Measurements from ENCODE around the gene UBE2E3. TPM values are rescaled to one million over a fixed set of nuclear protein-coding genes. Genes with fewer than 3 reads are reported as not detected.
A peak's percentile ranks its signal among the peaks of the same experiment; 100 is the strongest.

The UBE2E3 gene
- total RNA-seq, 1 experiment from 2014 or later = 180 TPM

- H3K27me3 ChIP-seq (ENCODE audit: insufficient read depth, low read depth) = no peaks in the 10 kb centered on the region
- no peak overlapping the region for H3K27ac ChIP-seq
- ChIA-PET POLR2A (ENCODE audit: unreplicated experiment) (no interaction called here), CTCF (no interaction called here)
- peaks cover 18% of the 10 kb centered on the region for H3K9me3 ChIP-seq (ENCODE audit: insufficient read depth, low read depth)
- H2AFZ ChIP-seq = no peak overlapping the region
- H3K36me3 ChIP-seq (ENCODE audit: low read depth) = no peaks in the 10 kb centered on the region
- BruUV-seq (replicated peaks) = no TSS peak
- H4K20me1 ChIP-seq (ENCODE audit: insufficient read depth) = no peaks in the 10 kb centered on the region
- no peaks in the 10 kb centered on the region for H3F3A ChIP-seq (ENCODE audit: insufficient read depth, low read depth)
- H3K9me2 ChIP-seq (ENCODE audit: insufficient read depth) = no peaks in the 10 kb centered on the region
- TF ChIP-seq CTCF (conservative IDR thresholded peaks at IDR 0.05) (no peak), EZH2 (IDR thresholded peaks at IDR 0.05; ENCODE audit: low read depth) (no peak)
- H3K4me3 ChIP-seq = no peak overlapping the region
- intact Hi-C loops (cut with micrococcal nuclease; ENCODE audit: unreplicated experiment) = no loop called here
- no peaks in the 10 kb centered on the region for H3K79me2 ChIP-seq (ENCODE audit: low read depth)
- DNase-seq = no peak
- H3K4me2 ChIP-seq = no peak overlapping the region
- H3K4me1 ChIP-seq (replicated peaks; ENCODE audit: insufficient read depth) = no peaks in the 10 kb centered on the region
Measured at GRCh38 chr2:181095486-181095885, 115.1 kb downstream of the UBE2E3 start.

GRCh38 chr2:181103659-181104058 lies 123.3 kb downstream of the UBE2E3 start:
- Histone ChIP-seq H3K4me3 (no peak overlapping the region), H3K79me2 (ENCODE audit: low read depth) (no peaks in the 10 kb centered on the region), H3K9me3 (ENCODE audit: insufficient read depth, low read depth) (no peaks in the 10 kb centered on the region; the same call in 1 of the 2 replicates), H3K9me2 (ENCODE audit: insufficient read depth) (no peaks in the 10 kb centered on the region), H3K4me2 (no peak overlapping the region), H3K4me1 (replicated peaks; ENCODE audit: insufficient read depth) (peaks cover 27% of the 10 kb centered on the region), H3K36me3 (ENCODE audit: low read depth) (no peaks in the 10 kb centered on the region), H2AFZ (no peak overlapping the region), H3F3A (ENCODE audit: insufficient read depth, low read depth) (0 out of 2 replicates have a peak, but pooled peaks cover 6% of the 10 kb centered on the region), H3K27me3 (ENCODE audit: insufficient read depth, low read depth) (no peaks in the 10 kb centered on the region), H4K20me1 (ENCODE audit: insufficient read depth) (no peaks in the 10 kb centered on the region), H3K27ac (no peak overlapping the region)
- intact Hi-C loops (cut with micrococcal nuclease; ENCODE audit: unreplicated experiment) = loop anchor here (1.0 to 10.0 kb wide), 8 partner anchors 363 to 1551 kb away; partner anchors contain the start of genes ITPRID2 and NEUROD1
- CTCF ChIA-PET = interaction anchor here (0.6 to 2.4 kb wide), 3 partner anchors 363 to 612 kb away, joined by 12 to 19 read pairs (median 15); no protein-coding TSS in a partner anchor
- no TSS peak for BruUV-seq (replicated peaks)
- TF ChIP-seq CTCF (conservative IDR thresholded peaks at IDR 0.05) (no peak), EZH2 (IDR thresholded peaks at IDR 0.05; ENCODE audit: low read depth) (no peak)
- DNase-seq = no peak
- POLR2A ChIA-PET (ENCODE audit: unreplicated experiment) = no interaction called here

- Histone ChIP-seq H3K9me3 (ENCODE audit: insufficient read depth, low read depth) (no peaks in the 10 kb centered on the region; the same call in 1 of the 2 replicates), H3K36me3 (ENCODE audit: low read depth) (no peaks in the 10 kb centered on the region), H2AFZ (no peak overlapping the region), H3K9me2 (ENCODE audit: insufficient read depth) (no peaks in the 10 kb centered on the region), H3K4me2 (no peak overlapping the region), H3K27me3 (ENCODE audit: insufficient read depth, low read depth) (no peaks in the 10 kb centered on the region), H4K20me1 (ENCODE audit: insufficient read depth) (no peaks in the 10 kb centered on the region), H3F3A (ENCODE audit: insufficient read depth, low read depth) (0 out of 2 replicates have a peak, but pooled peaks cover 6% of the 10 kb centered on the region), H3K4me1 (replicated peaks; ENCODE audit: insufficient read depth) (peaks cover 27% of the 10 kb centered on the region), H3K79me2 (ENCODE audit: low read depth) (no peaks in the 10 kb centered on the region), H3K4me3 (no peak overlapping the region), H3K27ac (no peak overlapping the region)
- ChIA-PET POLR2A (ENCODE audit: unreplicated experiment) (interaction anchor here (0.5 kb wide), 1 partner anchor 91 kb away, joined by 3 read pairs; no protein-coding TSS in a partner anchor), CTCF (interaction anchor here (0.5 to 2.4 kb wide), 3 partner anchors 75 to 611 kb away, joined by 3 to 19 read pairs (median 12); no protein-coding TSS in a partner anchor)
- intact Hi-C loops (cut with micrococcal nuclease; ENCODE audit: unreplicated experiment) = loop anchor here (1.0 to 10.0 kb wide), 8 partner anchors 362 to 1550 kb away; partner anchors contain the start of genes ITPRID2 and NEUROD1
- DNase-seq = peak in 1 of 2 experiments; percentile 28
- BruUV-seq (replicated peaks) = no TSS peak
- peak; percentile 90 for TF ChIP-seq CTCF (conservative IDR thresholded peaks at IDR 0.05)
- no peak for TF ChIP-seq EZH2 (IDR thresholded peaks at IDR 0.05; ENCODE audit: low read depth)
Measured at GRCh38 chr2:181104512-181105115, 124.2 kb downstream of the UBE2E3 start.

All from PC-9 (cell line).